Measurements from ENCODE around the gene SPOPL.
"Not testable (repeated sequence)": the region's sequence is repeated elsewhere in the genome, so short reads cannot be mapped to it uniquely, and the experiment has no call there.

- not testable (repeated sequence) for TF ChIP-seq POLR2AphosphoS5 (IDR thresholded peaks at IDR 0.05; ENCODE audit: low read depth, low read length); TAF1 (IDR thresholded peaks at IDR 0.05; ENCODE audit: borderline replicate concordance, low read depth, low read length)
Measured at GRCh38 chr2:138523018-138523672, 21.6 kb downstream of the SPOPL start.

Data from GM12892 (cell line).